GM12864 (cell line): ENCODE measurements around the gene LAMA2.

Experiments used
- DNase-seq: peaks from one replicate; pipeline ENCODE4 v3.0.0-alpha.2; 2011; ENCODE audit warnings: low read depth
- H3K4me3 ChIP-seq: 2 replicates; pipeline ENCODE4 v1.5.1; 2011; ENCODE audit warnings: mild to moderate bottlenecking, low read depth, low read length, control low read depth
- CTCF ChIP-seq: IDR thresholded peaks from 2 replicates; pipeline ENCODE4 v1.5.1; 2011; ENCODE audit warnings: low read depth, mild to moderate bottlenecking, moderate library complexity, low read length, control low read depth, inconsistent platforms; ENCODE audit errors: missing control alignments

LAMA2 gene

GRCh38 chr6:129110690-129111343 lies 227.9 kb downstream of the LAMA2 start:
- TF ChIP-seq CTCF: no peak
- no peak for DNase-seq
- no peak overlapping the region for H3K4me3 ChIP-seq

DNA sequence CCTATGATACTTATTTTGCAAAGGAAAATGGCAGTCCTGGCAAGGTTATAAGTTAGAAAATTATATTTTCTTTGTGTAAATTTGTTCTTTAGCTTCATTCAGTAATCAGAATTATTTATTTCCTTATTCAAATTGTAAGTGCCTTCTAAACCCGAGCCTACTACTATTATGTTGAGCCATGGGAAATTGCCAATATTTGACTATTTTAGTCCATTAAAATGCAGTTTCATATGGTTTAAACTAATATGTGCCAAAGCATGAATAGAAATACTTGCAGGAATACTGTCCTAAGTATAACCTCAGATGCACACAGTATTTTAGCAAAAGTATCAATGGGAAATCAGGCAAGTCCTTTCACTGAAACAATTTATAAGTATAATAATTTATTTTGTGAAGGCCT lies 228.4 kb downstream of the LAMA2 start:
- no peak for TF ChIP-seq CTCF
- no peak for DNase-seq
- H3K4me3 ChIP-seq: no peak overlapping the region

- H3K4me3 ChIP-seq: no peak overlapping the region
- no peak for TF ChIP-seq CTCF
- DNase-seq: no peak
These were observed 228.9 kb downstream of the LAMA2 start for GRCh38 chr6:129111853-129112252.

DNA sequence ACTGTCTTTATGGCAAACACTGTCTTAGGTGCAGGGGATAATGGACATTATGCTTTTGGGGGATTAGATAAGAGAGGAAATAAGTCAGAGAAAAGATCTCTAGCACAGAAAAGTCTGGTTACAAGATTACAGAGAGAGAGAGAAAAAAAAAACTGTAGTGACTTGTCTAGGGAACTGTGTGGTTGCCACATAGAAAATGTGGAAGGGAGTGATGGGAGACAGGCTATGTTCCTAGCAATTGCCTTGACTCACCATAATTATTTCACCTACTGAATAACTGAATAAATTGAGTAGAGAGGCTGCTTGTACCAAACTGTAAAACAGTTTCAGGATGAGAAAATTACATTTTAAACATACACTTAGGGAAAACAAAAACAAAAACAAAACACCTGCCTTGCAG lies 229.7 kb downstream of the LAMA2 start:
- H3K4me3 ChIP-seq: no peak overlapping the region
- TF ChIP-seq CTCF: no peak
- no peak for DNase-seq

DNA sequence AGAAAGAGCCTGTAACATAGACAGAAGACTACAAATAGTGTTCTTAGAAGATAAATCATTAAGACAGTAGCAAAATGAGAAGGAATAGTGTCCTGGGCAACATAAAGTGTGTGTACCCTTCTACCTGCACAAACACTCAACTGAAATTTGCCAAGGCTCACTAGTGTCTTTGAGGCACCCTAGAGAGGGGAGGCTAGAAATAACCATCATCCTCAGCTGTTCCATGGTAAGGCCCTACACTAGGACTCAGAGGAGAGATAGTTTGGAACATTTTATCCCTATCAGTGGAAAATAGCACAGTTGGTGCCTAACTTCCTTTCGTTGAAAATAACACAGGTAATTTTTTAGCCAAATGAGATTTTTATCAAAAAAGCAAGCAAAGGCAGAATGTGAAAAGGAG lies 230.7 kb downstream of the LAMA2 start:
- H3K4me3 ChIP-seq: no peak overlapping the region
- TF ChIP-seq CTCF: no peak
- no peak for DNase-seq

- no peak for DNase-seq
- no peak overlapping the region for H3K4me3 ChIP-seq
- no peak for TF ChIP-seq CTCF
These were observed 231.9 kb downstream of the LAMA2 start for GRCh38 chr6:129114636-129115391.

- no peak for DNase-seq
- no peak for TF ChIP-seq CTCF
These were observed 232.5 kb downstream of the LAMA2 start for GRCh38 chr6:129115471-129115870.

More at GRCh38 chr6:129115471-129115870, 232.5 kb downstream of the LAMA2 start:
- no peak overlapping the region for H3K4me3 ChIP-seq
